ENCODE results near the gene ATOH7. TPM values are rescaled to one million over a fixed set of nuclear protein-coding genes. Genes with fewer than 3 reads are reported as not detected.

The ATOH7 gene
- total RNA-seq, 1 experiment from 2014 or later: not detected

DNA sequence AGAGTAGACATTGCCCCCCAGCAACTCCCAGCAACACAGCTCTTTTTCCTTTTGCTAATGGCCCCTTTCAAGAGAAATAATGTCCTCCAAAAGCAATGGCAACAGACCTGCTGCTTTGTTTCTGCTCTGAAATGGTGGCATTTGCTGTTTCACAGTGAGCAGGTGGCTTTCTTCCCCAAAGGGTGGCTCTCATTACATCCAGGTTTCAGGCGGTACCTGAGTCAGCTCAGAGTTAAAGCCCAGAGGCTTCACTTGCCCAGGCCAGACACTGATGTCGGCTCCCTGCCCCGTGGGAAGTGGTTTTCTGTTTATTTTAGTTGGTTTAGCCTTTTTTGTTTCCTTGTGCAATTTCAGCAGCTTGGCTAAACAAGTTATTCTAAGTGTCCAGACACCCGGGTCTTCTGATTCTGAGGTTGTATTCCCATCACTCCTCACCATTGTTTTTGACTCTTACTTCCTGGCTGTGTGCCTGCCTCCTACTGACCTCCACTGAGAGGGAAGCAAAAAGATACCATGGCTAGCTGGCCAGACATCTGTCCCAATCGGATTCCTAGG, 7.8 kb upstream of the ATOH7 start:
- Histone ChIP-seq H3K9ac (ENCODE audit: low read length) (no peak overlapping the region), H3K4me2 (ENCODE audit: low read length) (no peak overlapping the region), H3K9me2 (ENCODE audit: insufficient read depth) (no peaks in the 10 kb centered on the region), H3K9me3 (ENCODE audit: control insufficient read depth in 1 of 2, insufficient read depth in 1 of 2, low read depth in 1 of 2, low read length in 2 of 2) (no peaks in the 10 kb centered on the region), H3K36me3 (ENCODE audit: control insufficient read depth in 1 of 2, insufficient read depth in 2 of 2, low read length in 2 of 2) (no peaks in the 10 kb centered on the region), H3K4me1 (ENCODE audit: control insufficient read depth in 1 of 2, insufficient read depth in 2 of 2, low read length in 2 of 2) (no peaks in the 10 kb centered on the region), H3K27me3 (ENCODE audit: insufficient read depth, low read length) (no peaks in the 10 kb centered on the region), H3K27ac (ENCODE audit: low read depth, low read length) (no peak overlapping the region), H3K79me2 (ENCODE audit: insufficient read depth, low read length) (no peaks in the 10 kb centered on the region), H2AFZ (ENCODE audit: low read depth, low read length, poor library complexity, severe bottlenecking) (no peak overlapping the region), H4K20me1 (ENCODE audit: insufficient read depth) (no peaks in the 10 kb centered on the region), H3K4me3 (replicated peaks in 1 of 2; ENCODE audit: low read depth in 1 of 2, low read length in 2 of 2) (no peak overlapping the region)
- intact Hi-C loops (cut with micrococcal nuclease): no loop called here
- ChIA-PET POLR2A (no interaction called here), RAD21 (ENCODE audit: low non-redundant PET in 1 of 2, low total read pairs in 2 of 2, uncharacterized antibody in 2 of 2, unreplicated experiment in 2 of 2) (no interaction called here), CTCF (no interaction called here)
- no peak for DNase-seq (ENCODE audit: low read depth, low spot score)
- TF ChIP-seq CBX3 (IDR thresholded peaks at IDR 0.05; ENCODE audit: low read depth): no peak
- ATAC-seq: no peak
- no TSS peak for BruUV-seq (replicated peaks)

DNA sequence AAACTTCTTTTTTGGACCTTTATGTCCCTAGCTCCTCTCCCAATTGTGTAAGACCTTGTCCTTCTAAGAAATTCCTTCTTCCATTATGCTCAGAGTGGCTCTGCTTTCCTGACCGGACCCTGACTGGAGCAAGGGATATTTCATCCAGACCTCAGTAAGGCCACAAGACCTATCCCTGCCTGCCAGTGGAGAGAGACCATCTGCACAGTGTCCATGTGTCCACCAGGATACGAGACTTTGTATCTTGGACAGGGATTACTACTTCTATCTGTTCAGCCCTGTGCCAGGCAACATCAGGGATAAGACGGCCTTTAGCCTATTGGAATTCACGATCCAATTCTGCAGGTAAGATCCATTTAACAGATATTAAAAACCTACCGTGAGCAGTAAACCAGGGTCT, 7.2 kb upstream of the ATOH7 start:
- H3K4me2 ChIP-seq (ENCODE audit: low read length): no peak overlapping the region
- BruUV-seq (replicated peaks): no TSS peak
- H3K27ac ChIP-seq (ENCODE audit: low read depth, low read length): no peak overlapping the region
- no peak overlapping the region for H2AFZ ChIP-seq (ENCODE audit: low read depth, low read length, poor library complexity, severe bottlenecking)
- POLR2A ChIA-PET: no interaction called here
- H3K9me3 ChIP-seq (ENCODE audit: control insufficient read depth in 1 of 2, insufficient read depth in 1 of 2, low read depth in 1 of 2, low read length in 2 of 2): no peaks in the 10 kb centered on the region
- no peaks in the 10 kb centered on the region for H3K9me2 ChIP-seq (ENCODE audit: insufficient read depth)
- TF ChIP-seq CEBPB (IDR thresholded peaks at IDR 0.05; ENCODE audit: low read depth) (no peak), RAD21 (IDR thresholded peaks at IDR 0.05; ENCODE audit: low read depth) (no peak), CBX3 (IDR thresholded peaks at IDR 0.05; ENCODE audit: low read depth) (no peak), SRF (IDR thresholded peaks at IDR 0.05; ENCODE audit: low read depth) (no peak), EGR1 (IDR thresholded peaks at IDR 0.05; ENCODE audit: low read depth) (no peak), JUND (IDR thresholded peaks at IDR 0.05) (no peak), EZH2phosphoT487 (IDR thresholded peaks at IDR 0.05; ENCODE audit: borderline replicate concordance) (no peak), TCF7L2 (IDR thresholded peaks at IDR 0.05; ENCODE audit: borderline replicate concordance, extremely low read depth, insufficient read depth, insufficient read length) (no peak)
- TF ChIP-seq, protein P1, sequence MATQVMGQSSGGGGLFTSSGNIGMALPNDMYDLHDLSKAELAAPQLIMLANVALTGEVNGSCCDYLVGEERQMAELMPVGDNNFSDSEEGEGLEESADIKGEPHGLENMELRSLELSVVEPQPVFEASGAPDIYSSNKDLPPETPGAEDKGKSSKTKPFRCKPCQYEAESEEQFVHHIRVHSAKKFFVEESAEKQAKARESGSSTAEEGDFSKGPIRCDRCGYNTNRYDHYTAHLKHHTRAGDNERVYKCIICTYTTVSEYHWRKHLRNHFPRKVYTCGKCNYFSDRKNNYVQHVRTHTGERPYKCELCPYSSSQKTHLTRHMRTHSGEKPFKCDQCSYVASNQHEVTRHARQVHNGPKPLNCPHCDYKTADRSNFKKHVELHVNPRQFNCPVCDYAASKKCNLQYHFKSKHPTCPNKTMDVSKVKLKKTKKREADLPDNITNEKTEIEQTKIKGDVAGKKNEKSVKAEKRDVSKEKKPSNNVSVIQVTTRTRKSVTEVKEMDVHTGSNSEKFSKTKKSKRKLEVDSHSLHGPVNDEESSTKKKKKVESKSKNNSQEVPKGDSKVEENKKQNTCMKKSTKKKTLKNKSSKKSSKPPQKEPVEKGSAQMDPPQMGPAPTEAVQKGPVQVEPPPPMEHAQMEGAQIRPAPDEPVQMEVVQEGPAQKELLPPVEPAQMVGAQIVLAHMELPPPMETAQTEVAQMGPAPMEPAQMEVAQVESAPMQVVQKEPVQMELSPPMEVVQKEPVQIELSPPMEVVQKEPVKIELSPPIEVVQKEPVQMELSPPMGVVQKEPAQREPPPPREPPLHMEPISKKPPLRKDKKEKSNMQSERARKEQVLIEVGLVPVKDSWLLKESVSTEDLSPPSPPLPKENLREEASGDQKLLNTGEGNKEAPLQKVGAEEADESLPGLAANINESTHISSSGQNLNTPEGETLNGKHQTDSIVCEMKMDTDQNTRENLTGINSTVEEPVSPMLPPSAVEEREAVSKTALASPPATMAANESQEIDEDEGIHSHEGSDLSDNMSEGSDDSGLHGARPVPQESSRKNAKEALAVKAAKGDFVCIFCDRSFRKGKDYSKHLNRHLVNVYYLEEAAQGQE (IDR thresholded peaks at IDR 0.05; ENCODE audit: low read depth): no peak
- TF ChIP-seq, protein P2, sequence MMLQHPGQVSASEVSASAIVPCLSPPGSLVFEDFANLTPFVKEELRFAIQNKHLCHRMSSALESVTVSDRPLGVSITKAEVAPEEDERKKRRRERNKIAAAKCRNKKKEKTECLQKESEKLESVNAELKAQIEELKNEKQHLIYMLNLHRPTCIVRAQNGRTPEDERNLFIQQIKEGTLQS (IDR thresholded peaks at IDR 0.05): no peak
- TF ChIP-seq, protein P3, sequence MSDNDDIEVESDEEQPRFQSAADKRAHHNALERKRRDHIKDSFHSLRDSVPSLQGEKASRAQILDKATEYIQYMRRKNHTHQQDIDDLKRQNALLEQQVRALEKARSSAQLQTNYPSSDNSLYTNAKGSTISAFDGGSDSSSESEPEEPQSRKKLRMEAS (IDR thresholded peaks at IDR 0.05): no peak
- RAD21 ChIA-PET (ENCODE audit: low non-redundant PET in 1 of 2, low total read pairs in 2 of 2, uncharacterized antibody in 2 of 2, unreplicated experiment in 2 of 2): no interaction called here
- no peaks in the 10 kb centered on the region for H4K20me1 ChIP-seq (ENCODE audit: insufficient read depth)
- no peaks in the 10 kb centered on the region for H3K79me2 ChIP-seq (ENCODE audit: insufficient read depth, low read length)
- CTCF ChIA-PET: no interaction called here
- H3K36me3 ChIP-seq (ENCODE audit: control insufficient read depth in 1 of 2, insufficient read depth in 2 of 2, low read length in 2 of 2): no peaks in the 10 kb centered on the region
- intact Hi-C loops (cut with micrococcal nuclease): no loop called here
- H3K4me1 ChIP-seq (ENCODE audit: control insufficient read depth in 1 of 2, insufficient read depth in 2 of 2, low read length in 2 of 2): no peaks in the 10 kb centered on the region
- no peaks in the 10 kb centered on the region for H3K27me3 ChIP-seq (ENCODE audit: insufficient read depth, low read length)
- no peak for ATAC-seq
- H3K9ac ChIP-seq (ENCODE audit: low read length): no peak overlapping the region
- no peak overlapping the region for H3K4me3 ChIP-seq (replicated peaks in 1 of 2; ENCODE audit: low read depth in 1 of 2, low read length in 2 of 2)
- DNase-seq (ENCODE audit: low read depth, low spot score): no peak
